Osteoblast (primary cell): ENCODE data around the gene RASL11B. TPM values are rescaled to one million over a fixed set of nuclear protein-coding genes. Genes with fewer than 3 reads are reported as not detected.

Experiments
- DNase-seq: peaks from one replicate; pipeline ENCODE4 v3.0.0; 2011; ENCODE audit warnings: low spot score, mixed read lengths; ENCODE audit not compliant: insufficient read length; ENCODE audit errors: missing footprints
- H2AFZ ChIP-seq: 2 replicates; pipeline ENCODE4 v1.6.0; 2011; ENCODE audit warnings: mild to moderate bottlenecking, low read length
- H3K27ac ChIP-seq: 2 replicates; pipeline ENCODE4 v1.5.1; 2011; ENCODE audit warnings: mild to moderate bottlenecking, low read depth, low read length, moderate library complexity
- H3K27me3 ChIP-seq: 2 replicates; pipeline ENCODE4 v1.6.0; 2012; ENCODE audit warnings: mild to moderate bottlenecking, control low read depth, inconsistent platforms, low read length, moderate library complexity; ENCODE audit not compliant: insufficient read depth
- H3K36me3 ChIP-seq: 2 replicates; pipeline ENCODE4 v1.5.1; 2011; ENCODE audit warnings: mild to moderate bottlenecking, low read length, control low read depth, moderate library complexity; ENCODE audit not compliant: insufficient read depth
- H3K4me1 ChIP-seq: 2 replicates; pipeline ENCODE4 v1.5.1; 2011; ENCODE audit warnings: mild to moderate bottlenecking, low read length, control low read depth, moderate library complexity; ENCODE audit not compliant: insufficient read depth
- H3K4me2 ChIP-seq: 2 replicates; pipeline ENCODE4 v1.6.0; 2011; ENCODE audit warnings: mild to moderate bottlenecking, low read length; ENCODE audit not compliant: insufficient read depth
- H3K4me3 ChIP-seq: fragments of 200-600 bp; sonication (generic); 3 replicates; pipeline ENCODE4 v1.5.1; 2012; ENCODE audit warnings: mild to moderate bottlenecking, low read length, inconsistent platforms; ENCODE audit not compliant: insufficient read depth
- H3K79me2 ChIP-seq: 2 replicates; pipeline ENCODE4 v1.6.0; 2012; ENCODE audit warnings: mild to moderate bottlenecking, low read length, control low read depth, inconsistent platforms; ENCODE audit not compliant: insufficient read depth
- H3K9me3 ChIP-seq: 2 replicates; pipeline ENCODE4 v1.5.1; 2011; ENCODE audit warnings: low read depth, low read length, control low read depth
- H4K20me1 ChIP-seq: 2 replicates; pipeline ENCODE4 v1.6.0; 2012; ENCODE audit warnings: mild to moderate bottlenecking, low read length, control low read depth; ENCODE audit not compliant: insufficient read depth
- CTCF ChIP-seq: IDR thresholded peaks from 2 replicates; pipeline ENCODE4 v1.5.1; 2011; ENCODE audit warnings: mild to moderate bottlenecking, low read depth, low read length, moderate library complexity; ENCODE audit errors: extremely low read depth
- total RNA-seq: library from RNA; depleted of rRNA; stranded (reverse); fragments of >200 nt; gene quantifications from 2 replicates; pipeline ENCODE4 v1.2.3, GENCODE V29; 2012

The RASL11B gene
- total RNA-seq, 1 donor = under 0.01 TPM

- Histone ChIP-seq H3K4me2 (no peak overlapping the region), H2AFZ (no peak overlapping the region), H4K20me1 (no peaks in the 10 kb centered on the region), H3K79me2 (no peaks in the 10 kb centered on the region), H3K4me1 (peaks cover 10% of the 10 kb centered on the region), H3K27me3 (peaks cover 17% of the 10 kb centered on the region), H3K9me3 (peaks cover 6% of the 10 kb centered on the region), H3K4me3 (no peak overlapping the region), H3K27ac (no peak overlapping the region), H3K36me3 (no peaks in the 10 kb centered on the region)
- TF ChIP-seq CTCF = no peak
- DNase-seq = no peak
Observed at GRCh38 chr4:52856801-52857200, 5.3 kb upstream of the RASL11B start.

- H3K9me3 ChIP-seq = peaks cover 6% of the 10 kb centered on the region
- no peaks in the 10 kb centered on the region for H4K20me1 ChIP-seq
- H3K4me2 ChIP-seq = no peak overlapping the region
- no peaks in the 10 kb centered on the region for H3K79me2 ChIP-seq
- no peak overlapping the region for H3K4me3 ChIP-seq
- peaks cover 10% of the 10 kb centered on the region for H3K4me1 ChIP-seq
- H3K36me3 ChIP-seq = no peaks in the 10 kb centered on the region
- H3K27ac ChIP-seq = no peak overlapping the region
- no peak overlapping the region for H2AFZ ChIP-seq
- DNase-seq = no peak
- no peak for TF ChIP-seq CTCF
- peaks cover 28% of the 10 kb centered on the region for H3K27me3 ChIP-seq
Observed at GRCh38 chr4:52860361-52860760, 1.8 kb upstream of the RASL11B start.

- Histone ChIP-seq H3K27ac (no peak overlapping the region), H3K4me3 (peak overlapping the region; percentile 73), H2AFZ (peak overlapping the region; percentile 67), H3K9me3 (peaks cover 6% of the 10 kb centered on the region), H3K27me3 (peaks cover 28% of the 10 kb centered on the region), H3K4me1 (peaks cover 10% of the 10 kb centered on the region), H3K4me2 (peak overlapping the region; percentile 86), H4K20me1 (no peaks in the 10 kb centered on the region), H3K79me2 (no peaks in the 10 kb centered on the region), H3K36me3 (no peaks in the 10 kb centered on the region)
- no peak for DNase-seq
- TF ChIP-seq CTCF = no peak
Observed at GRCh38 chr4:52861171-52861823, 820 bp upstream of the RASL11B start.

GRCh38 chr4:52862639-52863161 is 583 bp downstream of the RASL11B start:
- Histone ChIP-seq H3K79me2 (no peaks in the 10 kb centered on the region), H3K36me3 (no peaks in the 10 kb centered on the region), H3K4me2 (peak overlapping the region; percentile 86), H3K27me3 (peaks cover 28% of the 10 kb centered on the region), H2AFZ (peak overlapping the region; percentile 53), H4K20me1 (no peaks in the 10 kb centered on the region), H3K4me3 (peak overlapping the region; percentile 73), H3K4me1 (peaks cover 10% of the 10 kb centered on the region), H3K27ac (no peak overlapping the region), H3K9me3 (peaks cover 6% of the 10 kb centered on the region)
- DNase-seq = no peak
- no peak for TF ChIP-seq CTCF
